HepG2 (cell line): ENCODE results near the gene NEURL2. TPM values are rescaled to one million over a fixed set of nuclear protein-coding genes. Genes with fewer than 3 reads are reported as not detected.

ENCODE experiments used
- ARHGAP35 ChIP-seq: sonication (generic); formaldehyde crosslinking; IDR thresholded peaks from 2 replicates; pipeline ENCODE4 v1.9.0; 2022; ENCODE audit warnings: mild to moderate bottlenecking, inconsistent platforms, moderate library complexity, missing genetic modification reagents, borderline replicate concordance
- ARNTL ChIP-seq: sonication (generic); formaldehyde crosslinking; IDR thresholded peaks from 2 replicates; pipeline ENCODE4 v1.4.0; 2020; ENCODE audit warnings: mild to moderate bottlenecking, missing genetic modification reagents
- ATF3 ChIP-seq: sonication (generic); formaldehyde crosslinking; IDR thresholded peaks from 2 replicates; pipeline ENCODE4 v1.4.0; 2020; ENCODE audit warnings: missing genetic modification reagents
- HNRNPK ChIP-seq: fragments of 200-400 bp; formaldehyde crosslinking; IDR thresholded peaks from 2 replicates; pipeline ENCODE4 v1.6.1; 2018; ENCODE audit warnings: low read length, low read depth, moderate library complexity, mild to moderate bottlenecking; ENCODE audit not compliant: poor library complexity, severe bottlenecking
- IRF9 ChIP-seq: sonication (generic); formaldehyde crosslinking; IDR thresholded peaks from 2 replicates; pipeline ENCODE4 v1.8.0; 2022; ENCODE audit warnings: missing genetic modification reagents, mild to moderate bottlenecking, borderline replicate concordance
- PRDM15 ChIP-seq: sonication (generic); formaldehyde crosslinking; IDR thresholded peaks from 2 replicates; pipeline ENCODE4 v1.4.0; 2020; ENCODE audit warnings: missing genetic modification reagents
- SNAPC4 ChIP-seq: sonication (generic); formaldehyde crosslinking; IDR thresholded peaks from 2 replicates; pipeline ENCODE4 v1.4.0; 2020; ENCODE audit warnings: mild to moderate bottlenecking, missing genetic modification reagents
- UBTF ChIP-seq: sonication (generic); formaldehyde crosslinking; IDR thresholded peaks from 2 replicates; pipeline ENCODE4 v1.4.0; 2020; ENCODE audit warnings: mild to moderate bottlenecking, missing genetic modification reagents
- ZNF335 ChIP-seq: sonication (generic); formaldehyde crosslinking; IDR thresholded peaks from 2 replicates; pipeline ENCODE4 v1.4.0; 2020; ENCODE audit warnings: missing genetic modification reagents
- ZNF567 ChIP-seq: sonication (generic); formaldehyde crosslinking; IDR thresholded peaks from 2 replicates; pipeline ENCODE4 v1.8.1; 2023; ENCODE audit warnings: mild to moderate bottlenecking, missing genetic modification reagents, borderline replicate concordance
- ZNF572 ChIP-seq: sonication (generic); formaldehyde crosslinking; IDR thresholded peaks from 2 replicates; pipeline ENCODE4 v1.5.1; 2020; ENCODE audit warnings: mild to moderate bottlenecking, missing genetic modification reagents
- ZNF607 ChIP-seq: sonication (generic); formaldehyde crosslinking; IDR thresholded peaks from 2 replicates; pipeline ENCODE4 v1.5.1; 2020; ENCODE audit warnings: missing genetic modification reagents, mild to moderate bottlenecking, borderline replicate concordance
- ZNF619 ChIP-seq: sonication (generic); formaldehyde crosslinking; IDR thresholded peaks from 2 replicates; pipeline ENCODE4 v1.4.0; 2020; ENCODE audit warnings: mild to moderate bottlenecking, missing genetic modification reagents
- ZNF782 ChIP-seq: sonication (generic); formaldehyde crosslinking; IDR thresholded peaks from 2 replicates; pipeline ENCODE4 v1.4.0; 2020; ENCODE audit warnings: missing genetic modification reagents, mild to moderate bottlenecking, borderline replicate concordance
- polyA plus RNA-seq, 8 experiments: library from polyadenylated mRNA; depleted of rRNA in 3 of 8; stranded (reverse) in 7 of 8; unstranded in 1 of 8; fragments of >200 nt; fragmentation: Illumina TruSeq in 4 of 8; extraction: Trizol in 4 of 8; gene quantifications; 2 replicates each; pipeline versions ENCODE4 v1.2.1 to v1.2.3, GENCODE V29; 2011 to 2016; ENCODE audit warnings: low read depth in 4 of 8, missing spikeins in 1 of 8, mixed read lengths in 1 of 8; ENCODE audit not compliant: insufficient read depth in 1 of 8
- total RNA-seq, 5 experiments: library from RNA; depleted of rRNA; stranded (reverse); fragments of >200 nt; fragmentation: Illumina TruSeq; extraction: Trizol; gene quantifications; 2 replicates each; pipeline ENCODE4 v1.2.3, GENCODE V29; 2016; ENCODE audit warnings: low read depth in 1 of 5

The NEURL2 gene
- total and polyA plus RNA-seq, 2 of the 13 experiments (the other 11 are each of a cell fraction or from before 2014, with no cell fraction given) = 7.2 to 9.7 TPM

- peak; percentile 75 for TF ChIP-seq SNAPC4 (CRISPR knock-in tag)
- TF ChIP-seq ARHGAP35 (CRISPR knock-in tag) = peak; percentile 86; the same call in 1 of the 2 replicates
- peak; percentile 63; the same call in 1 of the 2 replicates for TF ChIP-seq ATF3 (CRISPR knock-in tag)
- peak; percentile 95 for TF ChIP-seq IRF9 (CRISPR knock-in tag)
- peak; percentile 97 for TF ChIP-seq ZNF567 (CRISPR knock-in tag)
- peak; percentile 98 for TF ChIP-seq HNRNPK
- TF ChIP-seq ZNF619 = peak; percentile 89; the same call in 1 of the 2 replicates
- TF ChIP-seq PRDM15 = peak; percentile 36; the same call in 1 of the 2 replicates
- TF ChIP-seq ZNF782 = peak; percentile 81
- 0 out of 2 replicates have a peak, but pooled peaks have one; percentile 58 for TF ChIP-seq ZNF572 (CRISPR knock-in tag)
- peak; percentile 98 for TF ChIP-seq ZNF335 (CRISPR knock-in tag)
- TF ChIP-seq UBTF (CRISPR knock-in tag) = peak; percentile 98
- TF ChIP-seq ZNF607 (CRISPR knock-in tag) = peak; percentile 94
- peak; percentile 54 for TF ChIP-seq ARNTL (CRISPR knock-in tag)
These were observed 43.8 kb upstream of the NEURL2 start, which contains the start of gene PCIF1 (continued) for GRCh38 chr20:45934586-45935415.
